ENCODE measurements around the gene HPGD. TPM values are rescaled to one million over a fixed set of nuclear protein-coding genes. Genes with fewer than 3 reads are reported as not detected.

The HPGD gene
- polyA plus RNA-seq, 1 of the 3 experiments (the other 2 are of a cell fraction), result not detected

DNA sequence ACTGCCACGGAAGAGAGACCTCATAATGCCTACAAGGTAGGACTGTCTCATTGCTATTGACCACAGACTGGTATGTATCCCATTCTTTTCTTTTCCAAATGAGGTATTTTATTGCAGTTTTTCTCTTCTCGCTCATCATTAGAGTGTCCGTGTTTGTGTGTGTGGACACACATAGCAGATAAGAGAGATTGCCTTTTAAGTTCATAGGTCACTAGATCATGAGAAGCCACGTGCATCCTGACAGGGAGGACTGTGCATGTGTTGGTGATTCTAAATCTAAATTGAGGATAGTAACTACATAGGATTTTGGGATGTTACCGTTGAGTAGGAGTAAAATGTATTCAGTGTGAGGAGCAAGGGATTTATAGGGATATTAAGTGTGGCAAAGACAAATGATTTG is 37.3 kb downstream of the HPGD start:
- Histone ChIP-seq H3K9ac (no peak overlapping the region), H3K4me2 (no peak overlapping the region), H3K79me2 (ENCODE audit: insufficient read depth) (no peaks in the 10 kb centered on the region), H3K36me3 (replicated peaks in 1 of 2; ENCODE audit: control insufficient read depth in 1 of 2, insufficient read depth in 2 of 2, low read length in 1 of 2) (no peaks in the 10 kb centered on the region), H3K4me3 (ENCODE audit: low read depth in 2 of 2, low read length in 1 of 2) (no peak overlapping the region), H3K9me3 (no peaks in the 10 kb centered on the region), H2AFZ (ENCODE audit: low read depth) (no peak overlapping the region), H3K4me1 (ENCODE audit: control insufficient read depth in 1 of 2, insufficient read depth in 2 of 2, low read depth in 1 of 2, low read length in 1 of 2) (no peaks in the 10 kb centered on the region), H3K9me2 (no peaks in the 10 kb centered on the region), H3K27me3 (ENCODE audit: insufficient read depth) (no peaks in the 10 kb centered on the region), H4K20me1 (ENCODE audit: insufficient read depth) (no peaks in the 10 kb centered on the region), H3K27ac (ENCODE audit: low read depth in 2 of 2, low read length in 1 of 2) (no peak overlapping the region), H3F3A (replicated peaks; ENCODE audit: insufficient read depth) (no peaks in the 10 kb centered on the region)
- WGBS (ENCODE audit: low lambda C conversion rate), result 37% methylated on average over 5 of the region's 5 CpGs
- no peak for DNase-seq
- TF ChIP-seq RFX5 (IDR thresholded peaks at IDR 0.05; ENCODE audit: low read length), result no peak
- TF ChIP-seq CHD2 (IDR thresholded peaks at IDR 0.05; ENCODE audit: low read length, partially characterized antibody), result no peak
- TF ChIP-seq FOSL2 (IDR thresholded peaks at IDR 0.05; ENCODE audit: borderline replicate concordance, low read depth), result no peak
- no peak for TF ChIP-seq GABPA (IDR thresholded peaks at IDR 0.05; ENCODE audit: low read depth)
- no peak for TF ChIP-seq RXRA (IDR thresholded peaks at IDR 0.05; ENCODE audit: borderline replicate concordance, low read depth)
- no peak for TF ChIP-seq SMC3 (IDR thresholded peaks at IDR 0.05; ENCODE audit: low read depth, low read length)
- no peak for TF ChIP-seq POLR2AphosphoS5 (IDR thresholded peaks at IDR 0.05; ENCODE audit: low read depth, low read length)
- TF ChIP-seq, protein P1, sequence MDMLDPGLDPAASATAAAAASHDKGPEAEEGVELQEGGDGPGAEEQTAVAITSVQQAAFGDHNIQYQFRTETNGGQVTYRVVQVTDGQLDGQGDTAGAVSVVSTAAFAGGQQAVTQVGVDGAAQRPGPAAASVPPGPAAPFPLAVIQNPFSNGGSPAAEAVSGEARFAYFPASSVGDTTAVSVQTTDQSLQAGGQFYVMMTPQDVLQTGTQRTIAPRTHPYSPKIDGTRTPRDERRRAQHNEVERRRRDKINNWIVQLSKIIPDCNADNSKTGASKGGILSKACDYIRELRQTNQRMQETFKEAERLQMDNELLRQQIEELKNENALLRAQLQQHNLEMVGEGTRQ (IDR thresholded peaks at IDR 0.05; ENCODE audit: borderline replicate concordance, low read depth, low read length), result no peak
- no peak for TF ChIP-seq FOXJ3 (CRISPR knock-in tag; IDR thresholded peaks at IDR 0.05)
- no peak for TF ChIP-seq TAF1 (IDR thresholded peaks at IDR 0.05; ENCODE audit: borderline replicate concordance, low read depth, low read length)
- no peak for TF ChIP-seq TCF12 (IDR thresholded peaks at IDR 0.05)
- no peak for TF ChIP-seq TEAD4 (IDR thresholded peaks at IDR 0.05; ENCODE audit: borderline replicate concordance, insufficient read depth)
- ChIA-PET CTCF (no interaction called here), POLR2A (no interaction called here)

DNA sequence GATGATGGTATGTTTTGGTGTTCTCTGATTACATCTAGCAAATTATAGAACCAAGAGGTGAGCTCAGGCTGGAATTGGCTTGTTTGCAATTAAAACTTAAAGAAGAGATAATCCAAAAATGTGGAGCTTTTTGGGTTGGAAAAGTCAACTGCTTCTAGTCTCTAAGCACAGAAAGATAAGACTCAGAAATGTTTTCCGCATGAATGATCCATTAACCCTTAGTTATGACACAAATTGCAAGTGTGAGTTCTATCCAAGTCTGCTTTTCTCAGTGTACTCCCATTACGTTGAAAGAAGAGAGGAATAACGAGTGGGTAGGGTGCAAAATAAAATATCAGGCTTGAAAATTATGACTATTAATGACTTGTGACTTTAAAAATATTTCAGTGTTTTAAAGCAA is 38.5 kb downstream of the HPGD start:
- 40% methylated on average over 3 of the region's 3 CpGs for WGBS (ENCODE audit: low lambda C conversion rate)

More for the DNA sequence above, 38.5 kb downstream of the HPGD start:
- TF ChIP-seq CHD2 (IDR thresholded peaks at IDR 0.05; ENCODE audit: low read length, partially characterized antibody), result no peak
- no peak for TF ChIP-seq NRF1 (IDR thresholded peaks at IDR 0.05; ENCODE audit: low read depth, low read length)
- no peak for TF ChIP-seq FOXM1 (IDR thresholded peaks at IDR 0.05; ENCODE audit: low read depth)
- no peak for TF ChIP-seq EP300 (IDR thresholded peaks at IDR 0.05; ENCODE audit: borderline replicate concordance in 1 of 2, low read depth in 1 of 2, low read length in 1 of 2)
- TF ChIP-seq TEAD4 (IDR thresholded peaks at IDR 0.05; ENCODE audit: borderline replicate concordance, insufficient read depth), result no peak
- TF ChIP-seq, protein P2, sequence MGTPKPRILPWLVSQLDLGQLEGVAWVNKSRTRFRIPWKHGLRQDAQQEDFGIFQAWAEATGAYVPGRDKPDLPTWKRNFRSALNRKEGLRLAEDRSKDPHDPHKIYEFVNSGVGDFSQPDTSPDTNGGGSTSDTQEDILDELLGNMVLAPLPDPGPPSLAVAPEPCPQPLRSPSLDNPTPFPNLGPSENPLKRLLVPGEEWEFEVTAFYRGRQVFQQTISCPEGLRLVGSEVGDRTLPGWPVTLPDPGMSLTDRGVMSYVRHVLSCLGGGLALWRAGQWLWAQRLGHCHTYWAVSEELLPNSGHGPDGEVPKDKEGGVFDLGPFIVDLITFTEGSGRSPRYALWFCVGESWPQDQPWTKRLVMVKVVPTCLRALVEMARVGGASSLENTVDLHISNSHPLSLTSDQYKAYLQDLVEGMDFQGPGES (IDR thresholded peaks at IDR 0.05; ENCODE audit: low read depth, low read length), result no peak
- no peak for TF ChIP-seq RCOR1 (IDR thresholded peaks at IDR 0.05; ENCODE audit: low read length)
- TF ChIP-seq FOXJ3 (CRISPR knock-in tag; IDR thresholded peaks at IDR 0.05), result no peak
- TF ChIP-seq NFIC (IDR thresholded peaks at IDR 0.05; ENCODE audit: borderline replicate concordance), result no peak
- TF ChIP-seq, protein P3, sequence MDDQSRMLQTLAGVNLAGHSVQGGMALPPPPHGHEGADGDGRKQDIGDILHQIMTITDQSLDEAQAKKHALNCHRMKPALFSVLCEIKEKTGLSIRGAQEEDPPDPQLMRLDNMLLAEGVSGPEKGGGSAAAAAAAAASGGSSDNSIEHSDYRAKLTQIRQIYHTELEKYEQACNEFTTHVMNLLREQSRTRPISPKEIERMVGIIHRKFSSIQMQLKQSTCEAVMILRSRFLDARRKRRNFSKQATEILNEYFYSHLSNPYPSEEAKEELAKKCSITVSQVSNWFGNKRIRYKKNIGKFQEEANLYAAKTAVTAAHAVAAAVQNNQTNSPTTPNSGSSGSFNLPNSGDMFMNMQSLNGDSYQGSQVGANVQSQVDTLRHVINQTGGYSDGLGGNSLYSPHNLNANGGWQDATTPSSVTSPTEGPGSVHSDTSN (IDR thresholded peaks at IDR 0.05), result no peak
- TF ChIP-seq MXI1 (IDR thresholded peaks at IDR 0.05; ENCODE audit: low read depth, low read length), result no peak
- no peak for TF ChIP-seq SMC3 (IDR thresholded peaks at IDR 0.05; ENCODE audit: low read depth, low read length)
- TF ChIP-seq, protein P4, sequence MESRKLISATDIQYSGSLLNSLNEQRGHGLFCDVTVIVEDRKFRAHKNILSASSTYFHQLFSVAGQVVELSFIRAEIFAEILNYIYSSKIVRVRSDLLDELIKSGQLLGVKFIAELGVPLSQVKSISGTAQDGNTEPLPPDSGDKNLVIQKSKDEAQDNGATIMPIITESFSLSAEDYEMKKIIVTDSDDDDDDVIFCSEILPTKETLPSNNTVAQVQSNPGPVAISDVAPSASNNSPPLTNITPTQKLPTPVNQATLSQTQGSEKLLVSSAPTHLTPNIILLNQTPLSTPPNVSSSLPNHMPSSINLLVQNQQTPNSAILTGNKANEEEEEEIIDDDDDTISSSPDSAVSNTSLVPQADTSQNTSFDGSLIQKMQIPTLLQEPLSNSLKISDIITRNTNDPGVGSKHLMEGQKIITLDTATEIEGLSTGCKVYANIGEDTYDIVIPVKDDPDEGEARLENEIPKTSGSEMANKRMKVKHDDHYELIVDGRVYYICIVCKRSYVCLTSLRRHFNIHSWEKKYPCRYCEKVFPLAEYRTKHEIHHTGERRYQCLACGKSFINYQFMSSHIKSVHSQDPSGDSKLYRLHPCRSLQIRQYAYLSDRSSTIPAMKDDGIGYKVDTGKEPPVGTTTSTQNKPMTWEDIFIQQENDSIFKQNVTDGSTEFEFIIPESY (IDR thresholded peaks at IDR 0.05; ENCODE audit: borderline replicate concordance, low read depth), result no peak
- Histone ChIP-seq H3K4me2 (no peak overlapping the region), H3K9me3 (no peaks in the 10 kb centered on the region), H3K4me1 (ENCODE audit: control insufficient read depth in 1 of 2, insufficient read depth in 2 of 2, low read depth in 1 of 2, low read length in 1 of 2) (no peaks in the 10 kb centered on the region), H3K9ac (no peak overlapping the region), H3K36me3 (replicated peaks in 1 of 2; ENCODE audit: control insufficient read depth in 1 of 2, insufficient read depth in 2 of 2, low read length in 1 of 2) (no peaks in the 10 kb centered on the region), H3K4me3 (ENCODE audit: low read depth in 2 of 2, low read length in 1 of 2) (no peak overlapping the region), H4K20me1 (ENCODE audit: insufficient read depth) (no peaks in the 10 kb centered on the region), H3K9me2 (no peaks in the 10 kb centered on the region), H3K79me2 (ENCODE audit: insufficient read depth) (no peaks in the 10 kb centered on the region), H2AFZ (ENCODE audit: low read depth) (no peak overlapping the region), H3F3A (replicated peaks; ENCODE audit: insufficient read depth) (no peaks in the 10 kb centered on the region), H3K27me3 (ENCODE audit: insufficient read depth) (no peaks in the 10 kb centered on the region), H3K27ac (ENCODE audit: low read depth in 2 of 2, low read length in 1 of 2) (no peak overlapping the region)
- ChIA-PET CTCF (interaction anchor here (1.4 kb wide), 1 partner anchor 15 kb away, joined by 3 read pairs; no protein-coding TSS in a partner anchor), POLR2A (no interaction called here)
- DNase-seq, result no peak

All from SK-N-SH (cell line).